HG03342 (cell line): ENCODE measurements around the gene RCBTB2.

Source experiments
- ATAC-seq: cut with Tn5 transposase; IDR thresholded peaks from one replicate; pipeline ENCODE4 v1.9.1; 2021; ENCODE audit warnings: mild to moderate bottlenecking, moderate library complexity; ENCODE audit not compliant: unreplicated experiment

The RCBTB2 gene

GRCh38 chr13:48496271-48497161 is 36.4 kb downstream of the RCBTB2 start:
- ATAC-seq = no peak

DNA sequence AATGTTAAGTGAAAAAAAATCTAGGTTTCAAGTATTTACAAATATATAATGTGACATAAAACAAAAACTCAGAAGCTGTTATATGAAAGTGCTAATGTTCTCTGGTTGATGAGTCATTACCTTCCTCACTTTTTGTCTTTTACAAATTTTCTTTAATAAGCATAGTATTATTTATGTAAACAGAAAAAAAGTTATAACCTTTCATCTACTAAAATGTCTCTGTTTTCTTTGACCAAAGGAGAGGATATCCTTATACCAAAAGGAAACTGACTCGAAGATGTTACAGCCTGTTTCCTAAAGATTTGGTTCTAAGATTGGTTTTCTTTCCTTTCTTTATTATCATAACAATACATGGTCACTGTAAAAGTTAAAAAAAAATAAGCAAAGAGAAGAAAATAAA is 38.0 kb downstream of the RCBTB2 start:
- ATAC-seq = no peak

DNA sequence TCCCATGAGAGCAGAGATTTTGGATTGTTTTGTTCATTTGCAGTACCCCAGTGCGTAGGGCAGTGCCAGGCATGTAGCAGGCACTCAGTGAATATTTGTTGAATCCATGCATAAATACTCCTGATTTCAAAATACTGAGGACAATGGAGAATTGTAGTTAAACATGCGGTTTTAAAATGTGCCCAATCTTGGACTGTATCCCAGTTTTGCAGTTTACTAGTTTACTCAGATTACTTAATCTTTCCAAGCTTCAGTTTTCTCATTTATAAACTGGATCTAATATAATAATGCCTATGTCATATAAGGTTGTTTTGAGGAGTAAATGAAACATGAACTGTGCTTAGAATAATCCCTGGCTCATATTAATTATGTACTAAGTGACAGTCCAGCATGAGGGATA is 39.0 kb downstream of the RCBTB2 start:
- ATAC-seq = no peak

- no peak for ATAC-seq
Observed at GRCh38 chr13:48493066-48493765, 39.7 kb downstream of the RCBTB2 start.

DNA sequence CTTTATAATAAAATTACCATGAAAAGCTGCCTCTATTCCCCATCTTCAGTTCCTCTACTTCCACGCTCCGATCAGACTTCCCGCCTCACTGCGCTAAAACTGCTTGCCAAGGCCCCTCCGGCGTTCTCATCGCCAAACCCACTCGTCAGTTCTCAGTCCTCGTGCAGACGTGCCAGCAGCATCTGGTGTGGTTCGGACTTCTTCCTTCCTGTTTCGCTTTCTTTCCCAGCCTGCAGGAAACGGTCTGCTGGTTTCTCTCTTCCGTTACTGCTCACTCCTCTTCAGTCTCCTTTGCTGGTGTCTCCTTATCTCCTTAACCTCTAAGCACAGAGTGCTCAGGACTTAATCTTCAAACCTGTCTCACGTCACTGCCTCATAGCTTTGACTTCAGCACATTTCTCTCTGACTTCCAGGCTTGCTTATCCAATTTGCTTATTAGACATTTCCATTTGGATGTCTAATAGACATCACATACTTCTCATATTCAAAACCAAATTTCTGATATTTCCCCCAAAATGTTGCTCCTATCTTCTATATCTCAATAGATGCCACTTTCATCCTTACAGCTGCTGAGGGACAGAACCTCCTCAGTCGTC is 40.3 kb downstream of the RCBTB2 start:
- ATAC-seq = peak; percentile 76

DNA sequence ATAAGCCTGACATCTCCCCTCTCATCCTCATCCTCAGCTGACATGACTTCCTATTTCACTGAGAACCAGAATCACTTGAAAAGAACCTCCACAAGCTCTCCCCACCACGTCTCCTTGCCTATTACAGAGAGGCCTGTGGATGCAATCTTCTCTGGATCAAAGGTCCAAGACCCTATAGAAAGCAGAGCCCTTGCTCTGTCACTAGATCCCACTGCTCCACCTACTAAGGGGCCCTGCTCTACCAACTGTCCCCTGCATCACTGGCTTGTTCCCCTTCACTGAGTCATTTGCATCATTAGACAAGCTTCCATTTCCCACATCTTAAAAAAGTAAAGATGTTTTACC is 40.8 kb downstream of the RCBTB2 start:
- peak; percentile 53 for ATAC-seq

DNA sequence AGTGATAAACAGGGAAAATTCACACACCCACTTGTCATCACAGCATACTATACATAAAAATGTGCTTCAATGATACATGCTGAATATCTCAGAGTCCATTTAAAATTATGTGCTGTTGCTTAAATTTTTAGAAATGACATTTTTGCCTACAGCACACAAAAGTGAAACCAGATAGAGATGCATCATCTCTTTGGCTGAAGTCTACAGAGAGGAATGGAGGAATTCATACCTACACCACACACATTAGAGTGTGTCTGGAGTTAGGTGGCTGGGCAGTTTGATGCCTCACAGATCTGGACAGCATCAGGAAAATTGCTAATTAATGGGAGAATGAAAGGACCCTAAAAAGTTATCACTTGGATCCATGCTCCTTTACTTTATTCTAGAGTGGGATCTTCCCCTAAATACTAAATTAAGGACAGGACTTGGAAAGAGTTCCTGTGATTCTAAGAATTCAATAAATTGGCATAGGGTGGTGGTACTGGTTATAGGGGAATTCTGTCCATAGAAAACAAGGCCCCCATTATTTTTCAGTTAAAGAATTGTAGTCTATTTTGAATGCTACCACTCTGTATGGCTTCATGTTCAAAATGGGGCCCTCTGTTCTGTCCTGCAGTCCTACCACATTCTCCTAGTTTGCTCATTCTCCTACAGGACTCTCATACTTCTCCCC is 41.3 kb downstream of the RCBTB2 start:
- no peak for ATAC-seq

GRCh38 chr13:48490241-48490640 is 42.6 kb downstream of the RCBTB2 start:
- no peak for ATAC-seq

- no peak for ATAC-seq
Observed at GRCh38 chr13:48489666-48490065, 43.2 kb downstream of the RCBTB2 start.

DNA sequence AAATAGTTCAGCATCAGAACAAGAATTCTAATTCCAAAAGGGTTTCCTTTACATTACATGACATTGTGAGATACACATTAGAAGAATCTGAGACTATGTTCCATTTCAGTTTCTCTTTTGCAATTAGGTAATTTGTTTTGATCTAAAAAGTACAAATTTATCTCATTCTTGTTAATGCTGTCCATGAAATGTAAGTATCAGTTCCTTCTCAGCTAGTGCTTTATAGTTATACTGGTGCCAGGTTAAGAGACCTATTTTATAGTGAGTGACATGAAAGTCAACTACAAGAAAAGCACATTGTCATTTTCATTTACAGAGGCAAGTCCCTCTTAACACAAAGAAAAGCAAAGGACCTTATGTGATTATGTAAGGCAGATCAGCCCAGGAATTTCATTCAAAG is 43.9 kb downstream of the RCBTB2 start:
- ATAC-seq = no peak

GRCh38 chr13:48487968-48488367 is 44.9 kb downstream of the RCBTB2 start:
- no peak for ATAC-seq

DNA sequence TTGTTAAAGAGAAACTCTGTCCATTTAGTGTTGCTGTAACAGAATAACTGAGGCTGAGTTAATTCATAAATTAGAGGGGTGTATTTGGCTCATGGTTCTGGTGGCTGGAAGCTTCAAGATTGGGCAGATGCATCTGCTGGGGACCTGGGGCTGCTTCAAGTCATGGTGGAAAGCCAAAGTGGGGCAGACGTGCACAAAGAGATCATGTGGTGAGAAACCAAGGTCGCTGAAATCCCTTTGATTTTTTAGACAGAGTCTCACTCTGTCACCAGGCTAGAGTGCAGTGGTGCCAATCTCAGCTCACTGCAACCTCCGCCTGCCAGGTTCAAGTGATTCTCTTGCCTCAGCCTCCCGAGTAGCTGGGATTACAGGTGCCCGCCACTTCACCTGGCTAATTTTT is 46.0 kb downstream of the RCBTB2 start:
- ATAC-seq = no peak

GRCh38 chr13:48486362-48486761 is 46.5 kb downstream of the RCBTB2 start:
- no peak for ATAC-seq

GRCh38 chr13:48485432-48485831 is 47.4 kb downstream of the RCBTB2 start:
- ATAC-seq = no peak

DNA sequence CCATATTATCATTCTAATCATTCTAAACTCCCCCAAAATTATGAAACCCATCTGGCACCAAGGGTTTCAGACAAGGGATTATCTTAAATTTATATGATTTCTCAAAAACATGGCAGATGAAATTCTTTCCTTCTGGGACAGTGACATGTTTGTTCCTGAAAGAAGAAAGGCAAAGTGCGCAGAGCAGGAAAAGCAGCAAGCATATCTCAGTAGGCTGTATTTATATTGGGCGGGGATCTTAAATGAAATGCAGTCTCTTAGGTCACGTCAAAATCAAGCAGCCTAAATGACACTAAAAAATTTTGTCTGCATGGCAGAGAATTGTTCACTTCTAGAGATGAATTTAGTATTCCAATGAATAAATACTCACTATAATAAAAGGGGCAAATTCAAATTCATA is 49.3 kb downstream of the RCBTB2 start:
- no peak for ATAC-seq

DNA sequence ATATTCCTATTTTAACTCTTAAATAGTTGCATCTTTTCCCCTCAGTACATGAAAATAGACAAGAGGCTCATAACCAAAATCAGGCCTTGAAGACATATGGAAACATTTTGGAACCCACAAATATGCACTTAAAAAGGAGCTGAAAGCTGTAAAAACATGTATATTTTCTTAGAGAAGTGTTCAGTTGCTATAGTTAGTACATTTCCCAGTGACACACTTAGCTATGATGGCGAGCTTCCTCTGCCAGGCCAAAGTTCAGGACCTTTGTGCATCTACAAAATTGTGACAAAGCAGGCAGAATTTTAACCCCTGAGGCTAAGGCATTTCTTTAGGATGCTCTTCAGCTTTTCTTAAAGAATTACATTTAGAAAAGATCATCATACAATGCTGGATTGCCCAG is 54.5 kb downstream of the RCBTB2 start:
- ATAC-seq = no peak

GRCh38 chr13:48477191-48477855 is 55.6 kb downstream of the RCBTB2 start:
- no peak for ATAC-seq

DNA sequence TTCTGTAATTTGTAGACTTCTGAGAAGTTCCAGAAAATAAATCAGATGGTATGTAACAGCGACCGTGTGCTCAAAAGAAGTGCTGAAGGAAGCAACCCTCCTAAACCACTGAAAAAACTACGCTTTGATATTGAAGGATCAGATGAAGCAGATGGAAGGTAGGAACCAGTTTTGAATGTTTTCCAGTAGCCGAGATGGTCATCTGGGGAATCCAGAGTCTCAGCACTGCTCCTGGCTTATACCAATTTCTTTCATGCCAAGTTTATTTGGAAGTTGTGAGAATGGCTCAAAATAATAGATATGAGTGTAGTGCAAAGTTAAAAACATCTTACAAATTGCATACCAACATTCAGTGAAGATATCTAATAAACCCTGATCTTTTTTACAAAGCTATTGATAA is 56.2 kb downstream of the RCBTB2 start:
- no peak for ATAC-seq

DNA sequence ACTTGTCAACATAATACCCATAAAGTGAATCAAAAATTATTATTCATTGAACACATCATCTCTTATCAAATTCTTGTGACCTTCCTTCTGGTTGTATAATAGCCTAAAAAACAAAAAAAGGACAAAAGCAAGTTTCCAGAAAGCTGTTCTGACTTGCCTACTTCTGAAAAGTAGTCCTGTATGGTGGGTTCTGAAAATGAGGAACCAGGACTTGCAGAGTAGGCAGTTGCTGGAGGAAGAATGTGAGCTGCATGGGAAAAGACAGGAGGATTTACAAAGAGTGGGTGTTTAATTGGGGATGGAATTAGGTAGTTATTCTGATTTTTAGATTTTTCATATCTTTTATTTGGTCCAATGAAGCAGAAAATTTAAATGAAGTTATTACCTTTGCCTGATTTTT is 56.7 kb downstream of the RCBTB2 start:
- no peak for ATAC-seq

DNA sequence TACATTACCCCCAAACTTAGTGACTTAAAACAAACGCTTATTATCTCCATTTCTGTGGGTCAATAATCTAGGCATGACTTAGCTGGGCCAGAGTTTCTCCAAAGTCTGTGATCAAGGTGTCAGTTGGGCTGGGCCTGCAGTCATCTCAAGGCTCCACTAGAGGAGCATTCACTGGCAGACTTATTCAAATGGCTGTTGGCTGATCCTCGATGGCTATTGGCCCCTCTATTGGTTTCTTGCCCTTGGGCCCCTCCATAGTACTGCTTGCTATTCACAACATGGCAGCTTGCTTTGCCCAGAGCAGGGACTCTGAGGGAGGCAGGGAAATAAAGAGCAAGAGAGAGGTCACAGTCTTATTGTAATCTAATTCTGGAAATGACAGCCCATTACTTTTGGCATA is 57.6 kb downstream of the RCBTB2 start:
- ATAC-seq = no peak
